Activated CD4-positive, alpha-beta T cell treated with anti-CD3 and anti-CD28 coated beads, Interleukin-2, amount 50 U/mL, for 24 hours (primary cell): ENCODE data around the gene SLC25A27.
"Not testable (repeated sequence)": the region's sequence is repeated elsewhere in the genome, so short reads cannot be mapped to it uniquely, and the experiment has no call there.

Source experiments
- DNase-seq, 2 donors: peaks; one replicate each; pipeline ENCODE4 v3.0.0-alpha.2; 2020; ENCODE audit warnings: low read depth in 1 of 2, low spot score in 1 of 2

Gene SLC25A27, protein sequence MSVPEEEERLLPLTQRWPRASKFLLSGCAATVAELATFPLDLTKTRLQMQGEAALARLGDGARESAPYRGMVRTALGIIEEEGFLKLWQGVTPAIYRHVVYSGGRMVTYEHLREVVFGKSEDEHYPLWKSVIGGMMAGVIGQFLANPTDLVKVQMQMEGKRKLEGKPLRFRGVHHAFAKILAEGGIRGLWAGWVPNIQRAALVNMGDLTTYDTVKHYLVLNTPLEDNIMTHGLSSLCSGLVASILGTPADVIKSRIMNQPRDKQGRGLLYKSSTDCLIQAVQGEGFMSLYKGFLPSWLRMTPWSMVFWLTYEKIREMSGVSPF

DNA sequence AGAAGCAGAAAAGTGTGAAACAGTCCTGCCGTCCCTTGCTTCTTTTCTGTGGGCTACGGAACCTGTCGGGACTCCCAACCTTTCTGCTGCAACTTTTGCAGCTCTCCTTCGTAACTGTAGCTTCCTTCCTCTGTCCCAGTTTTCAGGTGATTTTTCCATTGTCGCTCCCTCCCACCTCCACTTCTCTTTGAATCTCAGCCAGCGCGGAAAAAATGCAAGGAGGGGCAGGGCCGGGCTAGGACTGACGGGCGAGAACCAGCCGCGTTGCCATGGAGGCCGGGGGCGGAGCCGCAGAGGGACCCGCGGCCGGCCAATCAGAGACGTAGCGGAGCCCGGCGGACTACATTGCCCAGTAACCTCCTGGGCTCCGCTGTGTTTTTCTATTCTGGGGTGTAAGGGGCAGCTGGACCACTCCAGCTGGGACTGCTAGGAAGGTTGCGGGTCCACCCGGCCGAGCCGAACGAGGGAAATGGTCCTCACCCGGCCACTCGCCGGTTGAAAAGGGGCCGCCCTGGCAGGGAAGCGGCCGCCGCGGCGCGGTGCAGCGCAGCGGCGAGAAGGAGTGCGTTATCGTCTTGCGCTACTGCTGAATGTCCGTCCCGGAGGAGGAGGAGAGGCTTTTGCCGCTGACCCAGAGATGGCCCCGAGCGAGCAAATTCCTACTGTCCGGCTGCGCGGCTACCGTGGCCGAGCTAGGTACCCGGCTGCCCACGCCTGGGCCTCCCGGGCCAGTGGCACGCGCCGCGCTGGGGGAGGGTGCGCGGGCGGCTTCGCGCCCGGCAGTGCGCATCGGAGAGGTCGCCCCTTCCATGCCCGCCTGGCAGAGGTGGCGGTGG lies at the start of gene SLC25A27, which contains the start of gene CYP39A1:
TSS of gene SLC25A27 (plus strand) at position 373 of the 836 bp plus-strand sequence. CDS start at position 591, 218 bp downstream.
TSS of gene CYP39A1 (minus strand) at position 216 of the 836 bp plus-strand sequence. CDS start 236 bp downstream, outside the sequence.
- peak; percentile 51 to 73 for DNase-seq

DNA sequence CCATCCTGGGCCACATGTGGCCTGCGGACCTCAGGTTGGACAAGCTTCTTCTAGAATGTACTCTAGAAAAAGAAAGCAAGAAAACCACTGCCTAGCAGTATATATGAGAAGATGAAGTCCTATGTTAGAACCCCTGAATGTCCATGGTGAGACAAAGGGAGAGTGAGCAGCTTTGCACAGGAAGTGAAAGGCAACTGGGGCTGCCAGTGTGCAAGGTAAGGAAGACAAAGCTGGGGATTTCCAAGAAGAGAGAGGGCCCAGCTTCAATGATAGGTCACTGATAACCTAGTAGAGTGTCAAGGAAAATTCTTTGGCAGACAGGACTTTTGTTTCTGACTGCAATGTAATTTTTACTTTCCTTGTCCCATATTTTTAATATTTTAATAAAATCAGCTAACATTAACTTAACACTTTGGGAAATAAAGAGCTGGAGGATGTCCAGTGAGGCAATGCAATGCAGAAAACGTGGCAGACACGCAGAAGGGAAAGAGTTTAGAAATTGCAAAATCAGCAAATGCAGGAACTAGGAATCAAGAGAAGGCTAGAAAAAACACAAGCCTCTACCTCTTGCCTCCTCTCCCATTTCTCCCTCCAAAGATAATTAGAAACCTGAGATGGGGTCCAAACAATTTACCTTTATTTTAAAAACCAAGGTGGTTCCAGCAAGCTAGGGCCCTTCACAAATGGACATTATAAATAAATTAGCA lies 47.5 kb upstream of the SLC25A27 start:
- no peak for DNase-seq

DNA sequence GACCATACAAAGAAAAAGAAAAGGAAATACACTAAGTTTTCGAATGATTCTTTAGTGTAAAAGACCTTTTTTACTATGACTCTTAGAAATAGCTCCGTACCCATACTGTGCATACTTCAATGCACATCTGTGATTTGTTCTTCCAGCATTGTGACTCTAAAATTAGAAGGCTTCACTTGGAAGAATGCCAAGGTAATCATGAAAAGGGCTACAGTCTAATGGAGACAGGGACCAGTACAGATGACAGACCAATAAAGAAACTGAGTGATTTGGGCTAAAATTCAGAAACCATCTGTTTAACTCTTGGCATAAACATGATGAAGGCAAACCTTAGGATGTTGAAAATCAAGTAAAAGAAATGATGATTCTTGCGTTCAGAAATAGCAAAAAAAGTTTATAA lies 46.4 kb upstream of the SLC25A27 start:
- no peak for DNase-seq

DNA sequence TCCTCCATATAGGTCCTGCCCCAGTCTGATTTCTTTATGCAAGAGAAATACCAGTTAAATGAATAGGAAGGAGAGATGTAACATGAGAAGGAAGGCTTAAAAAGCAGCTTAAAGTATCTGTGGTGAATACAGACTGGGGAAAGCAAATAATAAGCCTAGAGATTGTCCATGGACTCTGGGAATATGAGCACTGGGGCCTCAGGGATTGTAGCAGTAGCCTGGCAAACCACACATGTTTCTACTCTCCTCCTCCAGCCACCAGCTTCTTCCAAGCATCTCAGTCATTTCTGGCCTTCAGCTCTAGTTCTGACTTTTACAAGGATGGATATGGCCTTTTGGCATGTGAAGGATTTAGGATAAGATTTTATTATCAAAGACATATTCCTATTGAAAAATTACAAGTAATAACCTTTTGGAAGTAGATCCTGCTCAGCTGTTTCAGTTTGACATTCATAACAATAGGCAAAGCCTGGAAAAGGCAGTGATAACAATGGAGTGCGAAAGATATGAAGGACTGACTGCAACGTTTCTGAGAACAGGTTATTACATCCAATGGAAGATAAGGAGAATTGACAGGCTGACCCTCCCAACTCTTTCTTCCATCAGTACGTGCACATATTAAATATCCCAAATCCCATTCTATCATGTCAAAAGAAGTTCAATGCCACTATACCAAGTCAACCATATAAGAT lies 41.8 kb upstream of the SLC25A27 start:
- DNase-seq = no peak

DNA sequence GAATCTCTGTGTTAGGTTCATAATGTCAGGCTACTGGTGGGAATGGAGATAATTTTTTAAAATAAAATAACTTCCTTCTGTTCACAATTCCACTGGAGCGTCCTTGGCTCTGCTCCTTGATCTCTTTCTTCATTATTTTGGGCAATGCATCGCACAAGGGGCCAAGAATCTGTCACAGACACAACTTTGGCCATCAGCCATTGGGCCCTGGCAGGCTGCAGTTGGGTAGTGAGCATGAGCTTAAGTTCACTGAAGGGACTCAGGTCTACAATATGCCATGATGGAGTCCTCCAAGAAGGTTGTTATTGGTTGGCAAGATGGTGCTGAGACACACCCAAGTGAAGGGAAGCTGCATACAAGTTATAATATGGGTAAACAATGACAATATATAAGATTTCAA lies 40.1 kb upstream of the SLC25A27 start:
- no peak for DNase-seq

DNA sequence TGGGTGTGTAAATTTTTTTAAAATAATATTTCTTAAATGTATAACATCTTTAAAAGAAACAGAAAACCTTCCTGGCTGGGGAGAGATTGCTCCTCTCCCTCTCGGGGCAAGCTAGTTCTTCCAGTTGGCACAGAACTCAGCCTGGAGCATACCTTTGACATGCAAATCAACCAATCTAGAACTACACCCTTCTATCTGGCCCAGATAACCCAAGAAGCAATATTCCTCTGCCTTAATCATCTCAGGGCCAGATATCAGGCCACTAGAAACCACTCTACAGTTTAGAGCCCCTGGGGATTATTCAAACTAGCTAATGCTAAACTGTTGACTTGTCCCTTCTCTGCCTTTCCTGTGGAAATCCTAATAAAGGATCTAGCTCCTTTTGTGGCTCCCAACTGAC lies 34.0 kb upstream of the SLC25A27 start:
- DNase-seq = no peak

DNA sequence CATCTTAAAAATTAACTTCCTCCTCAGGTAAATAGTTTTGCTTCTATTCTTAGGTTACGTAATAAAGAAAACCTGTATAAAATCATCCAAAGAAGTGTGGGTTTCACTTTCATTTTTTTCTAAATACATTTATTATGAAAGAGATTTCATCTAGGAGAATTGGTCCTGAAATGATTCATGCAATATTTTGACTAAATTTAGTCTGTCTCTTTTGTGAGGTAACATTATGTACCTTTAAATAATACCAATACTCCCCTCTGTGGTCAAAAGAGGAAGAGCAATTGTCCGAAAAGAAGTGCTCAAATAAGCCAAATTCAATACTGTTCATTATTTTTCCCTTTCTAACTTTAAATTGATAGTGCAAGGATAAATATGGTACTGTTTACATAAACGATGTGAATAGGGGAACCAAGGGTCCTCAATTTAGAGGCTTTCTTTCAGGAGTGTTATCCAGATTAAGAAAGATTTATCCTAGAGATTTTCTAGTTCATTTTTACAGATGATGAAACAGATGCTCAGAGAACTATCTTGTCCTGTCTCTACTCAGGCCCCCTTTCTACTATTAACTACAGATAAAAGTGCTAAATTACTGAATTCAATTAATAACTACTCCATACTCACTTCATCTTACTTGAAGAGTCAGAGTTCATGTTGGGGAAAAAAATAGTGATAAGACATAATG lies 26.4 kb upstream of the SLC25A27 start:
- DNase-seq = no peak

DNA sequence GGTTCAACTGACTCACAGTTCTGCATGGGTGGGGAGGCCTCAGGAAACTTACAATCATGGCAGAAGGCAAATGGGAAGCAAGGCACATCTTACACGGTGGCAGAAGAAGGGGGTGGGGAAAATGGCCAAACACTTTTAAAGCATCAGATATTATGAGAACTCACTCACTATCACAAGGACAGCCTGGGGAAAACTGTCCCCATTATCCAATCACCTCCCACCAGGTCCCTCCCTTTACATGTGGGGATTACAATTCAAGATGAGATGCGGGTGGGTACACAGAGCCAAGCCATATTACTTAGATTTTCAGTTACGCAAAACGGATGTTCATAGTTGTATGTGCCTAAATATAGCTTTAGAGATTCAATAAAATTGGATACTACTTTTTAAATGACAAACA lies 25.8 kb upstream of the SLC25A27 start:
- no peak for DNase-seq

DNA sequence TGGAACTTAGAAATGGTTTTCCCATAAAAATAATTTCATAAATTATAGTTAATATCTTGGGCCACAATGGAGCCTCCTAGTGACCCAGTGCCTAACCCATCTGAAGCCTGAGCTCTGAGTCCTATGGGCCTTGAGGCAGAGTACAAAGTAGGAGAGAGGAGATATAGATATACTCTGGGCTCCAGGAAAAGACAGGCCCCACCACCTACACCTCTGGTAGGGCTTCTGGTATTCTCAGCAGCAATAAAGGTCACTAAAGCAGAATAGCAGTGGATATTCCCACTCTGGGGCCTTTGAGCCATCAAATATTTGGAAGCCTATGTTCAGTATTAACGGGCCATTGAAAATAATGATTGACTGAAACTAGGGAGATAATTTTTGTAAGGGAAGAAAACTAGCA lies 24.3 kb upstream of the SLC25A27 start:
- DNase-seq = no peak

DNA sequence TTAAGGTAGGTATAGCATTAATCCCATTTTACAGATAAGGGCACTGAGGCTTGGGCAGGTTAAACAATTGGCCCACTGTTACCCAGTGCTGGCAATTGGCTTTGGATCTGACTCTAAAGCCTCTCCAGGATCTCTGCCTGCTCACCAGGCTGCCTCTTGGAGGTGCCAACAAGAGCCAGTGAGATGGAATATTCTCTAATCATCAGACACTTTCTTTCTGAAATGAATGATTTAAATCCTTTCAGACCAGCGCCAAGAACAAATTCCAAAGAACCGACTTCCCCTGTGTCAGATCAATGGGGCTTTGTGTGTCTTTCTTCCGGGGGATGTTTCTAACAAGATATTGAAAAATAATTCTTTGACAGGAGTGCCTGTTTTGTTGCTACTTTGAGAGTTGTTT lies 23.8 kb upstream of the SLC25A27 start:
- DNase-seq = no peak

DNA sequence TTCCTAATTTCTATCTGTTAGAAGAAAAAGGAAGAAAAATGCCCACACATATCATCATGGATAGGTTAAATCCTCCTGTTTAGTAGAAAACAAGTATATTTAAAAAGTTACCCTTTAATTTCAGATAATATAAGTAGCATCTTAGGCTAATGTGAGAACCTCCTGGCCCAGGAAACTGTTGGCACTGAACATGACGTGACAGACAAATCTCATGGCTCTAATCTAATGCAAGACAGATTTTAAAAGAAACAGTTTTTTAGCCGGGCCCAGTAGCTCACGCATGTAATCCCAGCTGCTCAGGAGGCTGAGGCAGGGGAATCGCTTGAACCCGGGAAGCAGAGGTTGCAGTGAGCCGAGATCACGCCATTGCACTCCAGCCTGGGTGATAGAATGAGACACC lies 23.1 kb upstream of the SLC25A27 start:
- no peak for DNase-seq

DNA sequence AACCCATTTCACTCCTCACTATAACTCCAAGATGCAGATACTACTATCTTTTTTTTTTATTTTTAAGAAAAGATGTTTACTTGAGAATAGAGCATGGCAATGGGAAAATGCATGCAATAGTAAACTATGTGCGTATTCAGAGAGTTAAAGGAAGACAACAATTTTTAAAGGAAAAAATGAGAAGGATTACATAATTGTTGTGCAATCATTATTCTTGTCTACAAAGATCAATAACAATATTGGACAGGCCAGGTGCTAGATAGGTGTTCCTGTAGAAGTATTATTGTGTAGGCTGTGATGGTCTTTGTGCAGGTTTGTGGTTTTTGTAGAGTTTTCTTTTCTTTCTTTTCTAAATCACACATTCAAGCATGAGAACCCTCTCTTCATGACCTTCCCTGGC lies 20.7 kb upstream of the SLC25A27 start:
- DNase-seq = no peak

DNA sequence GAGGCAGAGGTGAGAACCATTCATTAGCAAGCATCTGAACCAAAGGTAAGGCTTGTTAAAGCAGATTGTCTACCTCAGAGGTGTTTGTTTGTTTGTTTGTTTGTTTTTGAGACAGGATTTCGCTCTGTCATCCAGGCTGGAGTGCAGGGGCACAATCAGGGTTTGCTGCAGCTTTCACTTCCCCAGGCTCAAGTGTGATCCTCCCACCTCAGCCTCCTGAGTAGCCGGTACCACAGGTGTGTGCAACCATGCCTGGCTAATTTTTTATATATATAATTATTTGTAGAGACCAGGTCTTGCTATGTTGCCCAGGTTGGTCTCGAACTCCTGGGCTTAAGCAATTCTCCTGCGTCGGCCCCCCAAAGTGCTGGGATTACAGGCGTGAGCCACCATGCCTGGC lies 17.3 kb upstream of the SLC25A27 start:
- no peak for DNase-seq

DNA sequence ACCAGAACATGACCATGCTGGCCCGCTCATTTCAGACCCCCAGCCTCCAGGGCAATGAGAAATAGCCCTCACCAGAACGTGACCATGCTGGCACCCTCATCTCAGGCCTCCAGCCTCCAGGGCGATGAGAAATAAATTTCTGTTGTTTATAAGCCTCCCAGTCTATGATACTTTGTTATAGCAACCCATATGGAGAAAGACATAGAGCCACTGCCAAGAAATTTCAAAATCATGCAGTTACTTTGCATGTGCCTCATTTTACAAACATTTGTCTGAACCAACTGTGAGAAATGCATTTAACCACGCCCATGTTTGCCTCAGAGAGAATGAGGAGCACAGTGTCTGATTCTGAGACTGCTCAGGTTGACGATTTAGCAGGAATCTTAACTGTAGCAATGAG lies 15.6 kb upstream of the SLC25A27 start:
- DNase-seq = no peak

DNA sequence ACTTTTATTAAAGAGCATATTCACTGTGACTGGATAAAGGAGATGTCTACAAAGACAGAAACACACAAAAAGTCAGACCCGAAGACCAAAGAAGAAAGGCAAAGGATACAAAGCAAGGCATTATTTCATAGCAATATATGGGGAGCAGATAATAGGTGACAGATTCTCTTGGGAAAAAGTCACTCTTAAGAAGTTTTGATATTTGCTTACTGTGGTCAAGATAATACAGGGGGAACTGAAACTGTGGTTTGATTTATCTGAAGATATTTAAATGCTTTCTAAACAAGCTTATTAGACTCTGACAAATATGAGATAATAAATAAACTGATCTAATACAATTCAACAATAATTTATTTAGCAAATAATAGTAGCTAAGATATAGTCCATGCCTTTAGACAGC lies 14.8 kb upstream of the SLC25A27 start:
- no peak for DNase-seq

DNA sequence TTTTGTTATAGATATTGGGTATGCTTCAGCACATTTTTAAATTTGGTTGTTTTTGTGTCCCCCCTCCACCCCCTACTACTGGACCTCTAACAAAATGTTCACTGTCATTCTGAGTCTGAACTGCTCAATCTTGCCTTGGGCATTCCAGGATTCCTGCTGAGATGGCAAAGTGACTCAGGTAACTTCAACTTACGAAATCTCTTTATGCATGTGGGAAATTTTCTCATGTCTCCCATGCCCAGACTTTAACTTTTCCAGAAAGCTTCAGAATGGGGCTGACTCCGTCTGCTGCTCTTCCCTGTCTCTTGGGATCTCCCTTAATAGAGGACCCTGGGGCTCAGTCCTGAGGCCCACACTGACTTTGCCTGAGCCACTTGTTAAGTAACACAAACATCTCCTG lies 14.1 kb upstream of the SLC25A27 start:
- DNase-seq = no peak

DNA sequence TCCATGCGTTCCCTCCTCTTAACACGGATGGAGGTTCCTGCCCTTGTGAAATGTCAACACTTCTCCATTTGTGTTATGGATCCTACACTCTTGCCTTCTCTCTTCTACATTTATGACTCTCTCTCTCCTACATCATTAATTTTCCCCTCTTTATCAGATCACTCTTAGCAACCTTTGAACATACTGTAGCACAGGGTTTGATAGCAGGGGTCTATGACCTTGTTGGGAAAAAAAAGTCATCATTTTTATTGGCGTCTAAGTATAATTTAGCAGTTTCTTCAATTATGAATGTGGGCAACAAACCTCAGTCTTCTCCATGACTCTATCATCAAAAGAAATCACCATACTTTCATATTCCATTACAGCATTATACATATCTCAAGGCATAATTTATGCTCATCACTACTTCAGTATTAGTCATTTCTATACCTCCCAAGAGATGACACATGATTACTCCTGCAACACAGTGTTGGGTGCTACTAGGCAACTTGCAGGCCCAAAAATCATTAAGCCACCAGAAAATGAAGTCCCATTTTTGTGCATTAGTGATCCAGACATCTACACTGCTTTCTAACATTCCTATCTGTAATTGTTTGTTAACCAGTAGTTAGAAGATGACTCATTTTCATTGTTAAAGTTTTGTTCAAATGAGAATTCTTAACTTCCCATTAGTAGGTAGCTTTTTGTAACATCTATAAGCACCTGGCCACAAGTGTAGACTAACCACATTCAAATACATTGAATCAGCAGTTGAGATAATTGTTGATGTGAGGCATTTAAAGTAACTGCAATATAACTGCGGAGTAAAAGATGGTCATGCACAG lies 9.6 kb upstream of the SLC25A27 start:
- DNase-seq = no peak

DNA sequence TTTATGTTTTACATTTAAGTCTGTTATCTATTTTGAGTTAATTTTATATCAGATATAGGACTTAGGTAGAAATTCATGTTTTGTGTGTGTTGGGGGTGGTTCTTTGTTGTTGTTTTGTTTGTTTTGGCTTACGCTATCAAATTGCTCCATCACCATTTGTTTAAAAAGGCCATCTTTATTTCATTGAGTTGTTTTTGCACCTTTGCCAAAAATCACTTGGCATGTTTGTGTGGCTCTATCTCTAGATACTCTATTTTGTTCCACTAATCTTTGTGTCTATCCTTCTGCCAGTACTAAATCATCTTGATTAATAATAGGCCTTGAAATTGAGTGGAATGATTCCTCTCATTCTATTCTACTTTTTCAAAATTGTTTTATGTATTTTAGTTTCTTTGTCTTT lies 7.5 kb upstream of the SLC25A27 start:
- DNase-seq = no peak

DNA sequence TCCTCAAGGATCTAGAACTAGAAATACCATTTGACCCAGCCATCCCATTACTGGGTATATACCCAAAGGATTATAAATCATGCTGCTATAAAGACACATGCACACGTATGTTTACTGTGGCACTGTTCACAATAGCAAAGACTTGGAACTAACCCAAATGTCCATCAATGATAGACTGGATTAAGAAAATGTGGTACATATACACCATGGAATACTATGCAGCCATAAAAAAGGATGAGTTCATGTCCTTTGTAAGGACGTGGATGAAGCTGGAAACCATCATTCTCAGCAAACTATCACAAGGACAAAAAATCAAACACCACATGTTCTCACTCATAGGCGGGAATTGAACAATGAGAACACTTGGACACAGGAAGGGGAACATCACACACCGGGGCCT lies 4.7 kb upstream of the SLC25A27 start:
- DNase-seq = not testable (repeated sequence)
